Stimulated activated naive B cell treated with anti-CD40 and anti-IgM and Interleukin-4, amounts not matched to agents 10 μg/mL and 1 μg/mL and 100 μg/mL, for 72 hours (primary cell): ENCODE measurements around the gene SNX33.
"Not testable (repeated sequence)": the region's sequence is repeated elsewhere in the genome, so short reads cannot be mapped to it uniquely, and the experiment has no call there.

Source experiments
- ATAC-seq, 2 donors: fragments of 150-1000 bp; cut with Tn5 transposase; replicated peaks; 2 replicates each; pipeline ENCODE4 v1.10.0; 2021; ENCODE audit warnings: moderate library complexity in 1 of 2
- DNase-seq: peaks from one replicate; pipeline ENCODE4 v3.0.0; 2021
- H3K27ac Mint-ChIP-seq: one replicate; pipeline ENCODE4 v1.8.0; 2022; ENCODE audit warnings: mild to moderate bottlenecking, mixed read lengths
- H3K27me3 Mint-ChIP-seq, 2 donors: one replicate each; pipeline ENCODE4 v1.8.0; 2022; ENCODE audit warnings: mixed read lengths in 2 of 2
- H3K36me3 Mint-ChIP-seq, 2 donors: one replicate each; pipeline ENCODE4 v1.8.0; 2022; ENCODE audit warnings: mixed read lengths in 2 of 2, mild to moderate bottlenecking in 1 of 2
- H3K4me1 Mint-ChIP-seq, 2 donors: one replicate each; pipeline ENCODE4 v1.8.0; 2022; ENCODE audit warnings: mixed read lengths in 2 of 2, mild to moderate bottlenecking in 1 of 2
- H3K4me3 Mint-ChIP-seq, 2 donors: one replicate each; pipeline ENCODE4 v1.8.0; 2022; ENCODE audit warnings: mild to moderate bottlenecking in 2 of 2, mixed read lengths in 2 of 2, moderate library complexity in 1 of 2
- H3K9me3 Mint-ChIP-seq, 2 donors: one replicate each; pipeline ENCODE4 v1.8.0; 2022; ENCODE audit warnings: mixed read lengths in 2 of 2, mild to moderate bottlenecking in 1 of 2

The SNX33 gene

GRCh38 chr15:75677465-75678323, 30.0 kb downstream of the SNX33 start:
- peak; percentile 38 to 54 for ATAC-seq

GRCh38 chr15:75678324-75678690, 30.6 kb downstream of the SNX33 start:
- not testable (repeated sequence) for ATAC-seq, H3K36me3 Mint-ChIP-seq, H3K9me3 Mint-ChIP-seq, H3K27ac Mint-ChIP-seq, DNase-seq, H3K4me3 Mint-ChIP-seq, H3K27me3 Mint-ChIP-seq, H3K4me1 Mint-ChIP-seq

More at GRCh38 chr15:75677465-75678323, 30.0 kb downstream of the SNX33 start:
- no peaks in the 10 kb centered on the region for H3K9me3 Mint-ChIP-seq
- H3K27ac Mint-ChIP-seq: no peak overlapping the region
- H3K4me3 Mint-ChIP-seq: no peak overlapping the region
- H3K36me3 Mint-ChIP-seq: no peaks in the 10 kb centered on the region
- H3K27me3 Mint-ChIP-seq: no peaks in the 10 kb centered on the region
- DNase-seq: no peak
- H3K4me1 Mint-ChIP-seq: peaks cover 3 to 5% of the 10 kb centered on the region in 2 donors

DNA sequence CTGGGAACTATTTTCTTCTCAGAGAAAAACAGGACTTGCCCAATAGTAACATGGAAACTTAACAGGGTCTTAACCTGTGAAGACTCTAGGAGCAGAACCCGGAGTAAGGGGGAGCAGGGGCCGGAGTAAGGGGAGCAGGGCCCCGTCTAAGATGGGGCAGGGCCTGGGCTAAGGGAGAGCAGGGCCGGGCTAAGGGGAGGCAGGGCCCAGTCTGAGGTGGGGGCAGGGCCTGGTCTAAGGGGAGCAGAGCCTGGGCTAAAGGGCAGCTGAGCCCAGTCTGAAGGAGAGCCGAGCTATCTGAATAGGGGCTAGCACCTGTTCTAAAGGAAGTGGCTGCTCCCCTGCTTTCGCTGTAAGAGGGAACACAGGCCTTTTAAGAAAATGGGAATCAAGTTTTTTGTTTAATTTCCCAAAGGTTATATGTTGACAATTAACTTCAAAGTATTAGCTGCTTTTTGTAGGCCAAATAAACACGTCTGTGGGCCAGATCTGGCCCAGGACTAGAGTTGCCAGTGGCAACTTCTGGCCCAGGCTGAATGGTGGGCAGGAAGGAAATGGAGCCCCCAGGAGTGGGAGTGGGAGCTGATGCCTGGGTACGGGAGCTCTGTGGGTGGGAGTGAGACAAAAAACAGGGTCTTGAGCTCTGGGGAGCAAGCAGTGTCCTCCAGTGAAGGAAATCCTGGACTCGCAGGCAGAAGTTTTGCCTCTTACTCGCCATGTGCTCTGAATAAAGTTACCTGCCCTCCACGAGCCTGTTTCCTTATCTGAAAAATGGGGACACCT, 32.5 kb downstream of the SNX33 start:
- Mint-ChIP-seq H3K4me1 (peaks cover 3 to 5% of the 10 kb centered on the region in 2 donors), H3K27me3 (no peaks in the 10 kb centered on the region), H3K27ac (no peak overlapping the region), H3K36me3 (no peaks in the 10 kb centered on the region), H3K9me3 (no peaks in the 10 kb centered on the region), H3K4me3 (no peak overlapping the region)
- DNase-seq (no peak), ATAC-seq (no peak)

- H3K4me3 Mint-ChIP-seq: no peak overlapping the region
- no peaks in the 10 kb centered on the region for H3K36me3 Mint-ChIP-seq
- H3K27ac Mint-ChIP-seq: no peak overlapping the region
- DNase-seq: no peak
- no peaks in the 10 kb centered on the region for H3K27me3 Mint-ChIP-seq
- no peak for ATAC-seq
- H3K4me1 Mint-ChIP-seq: peaks cover 5 to 12% of the 10 kb centered on the region in 2 donors
- H3K9me3 Mint-ChIP-seq: no peaks in the 10 kb centered on the region
These were observed 34.7 kb downstream of the SNX33 start for GRCh38 chr15:75682181-75683135.

GRCh38 chr15:75683646-75684312, 36.1 kb downstream of the SNX33 start:
- H3K36me3 Mint-ChIP-seq, H3K27ac Mint-ChIP-seq, H3K27me3 Mint-ChIP-seq, H3K4me1 Mint-ChIP-seq, H3K9me3 Mint-ChIP-seq, H3K4me3 Mint-ChIP-seq: not testable (repeated sequence)
- DNase-seq (peak; percentile 55), ATAC-seq (peak; percentile 88 to 89)

DNA sequence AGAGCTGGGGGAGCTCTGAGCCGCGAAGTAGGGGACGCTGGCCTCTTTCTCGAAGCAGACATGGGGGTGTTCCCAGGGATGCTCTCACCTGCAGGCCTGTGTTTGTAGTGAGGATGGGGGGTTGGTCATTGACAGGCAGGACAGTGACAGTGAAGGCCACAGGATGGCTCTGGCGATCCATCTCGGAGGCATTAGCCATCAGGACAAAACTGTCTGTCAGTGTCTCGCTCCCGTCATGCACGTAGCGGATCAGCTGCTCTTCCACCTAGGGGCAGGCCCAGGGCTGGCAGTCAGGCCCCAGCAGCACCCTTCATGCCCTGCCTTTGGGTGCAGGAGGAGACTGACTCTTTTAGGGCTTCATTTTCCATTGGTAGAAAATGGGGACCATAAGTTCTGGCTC, 36.9 kb downstream of the SNX33 start:
- no peak overlapping the region for H3K27ac Mint-ChIP-seq
- H3K36me3 Mint-ChIP-seq: no peaks in the 10 kb centered on the region

GRCh38 chr15:75685195-75685594, 37.5 kb downstream of the SNX33 start:
- DNase-seq (no peak), ATAC-seq (no peak)
- Mint-ChIP-seq H3K36me3 (no peaks in the 10 kb centered on the region), H3K27me3 (peaks cover 6 to 8% of the 10 kb centered on the region in 2 donors), H3K9me3 (no peaks in the 10 kb centered on the region), H3K27ac (no peak overlapping the region), H3K4me3 (no peak overlapping the region), H3K4me1 (peaks cover 2 to 7% of the 10 kb centered on the region in 2 donors)

More for the DNA sequence above, 36.9 kb downstream of the SNX33 start:
- Mint-ChIP-seq H3K4me1 (peaks cover 2 to 7% of the 10 kb centered on the region in 2 donors), H3K4me3 (no peak overlapping the region), H3K27me3 (peaks cover 6 to 8% of the 10 kb centered on the region in 2 donors), H3K9me3 (no peaks in the 10 kb centered on the region)
- DNase-seq: no peak
- ATAC-seq: no peak

DNA sequence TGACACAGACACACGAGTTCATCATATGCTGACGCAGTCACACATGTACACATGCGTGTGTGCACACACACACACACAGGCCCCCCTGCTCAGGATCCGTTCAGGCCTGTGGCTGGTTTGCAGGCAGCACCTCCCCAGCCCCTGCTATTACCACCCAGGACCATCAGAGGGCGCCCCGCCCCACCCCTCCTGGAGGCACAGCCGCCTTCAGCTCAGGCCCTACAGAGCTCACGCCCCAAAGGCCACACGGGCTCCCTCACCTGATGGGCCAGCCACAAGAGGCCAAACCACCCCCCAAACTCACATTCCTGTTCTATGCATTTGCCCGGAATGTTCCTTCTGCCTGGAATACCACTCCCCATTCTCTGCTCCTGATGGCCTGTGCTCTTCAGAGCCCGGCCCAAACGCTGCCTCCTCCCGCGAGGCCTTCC, 38.5 kb downstream of the SNX33 start:
- not testable (repeated sequence) for H3K4me3 Mint-ChIP-seq, H3K27me3 Mint-ChIP-seq, H3K9me3 Mint-ChIP-seq, H3K27ac Mint-ChIP-seq, H3K36me3 Mint-ChIP-seq, H3K4me1 Mint-ChIP-seq
- ATAC-seq (peak; percentile 84 to 91), DNase-seq (peak; percentile 76)

- Mint-ChIP-seq H3K4me1 (peaks cover 7 to 14% of the 10 kb centered on the region in 2 donors), H3K36me3 (no peaks in the 10 kb centered on the region), H3K27ac (no peak overlapping the region), H3K4me3 (no peak overlapping the region), H3K9me3 (no peaks in the 10 kb centered on the region), H3K27me3 (peaks cover 8 to 10% of the 10 kb centered on the region in 2 donors)
- ATAC-seq (no peak), DNase-seq (no peak)
These were observed 40.0 kb downstream of the SNX33 start for GRCh38 chr15:75687486-75688277.

DNA sequence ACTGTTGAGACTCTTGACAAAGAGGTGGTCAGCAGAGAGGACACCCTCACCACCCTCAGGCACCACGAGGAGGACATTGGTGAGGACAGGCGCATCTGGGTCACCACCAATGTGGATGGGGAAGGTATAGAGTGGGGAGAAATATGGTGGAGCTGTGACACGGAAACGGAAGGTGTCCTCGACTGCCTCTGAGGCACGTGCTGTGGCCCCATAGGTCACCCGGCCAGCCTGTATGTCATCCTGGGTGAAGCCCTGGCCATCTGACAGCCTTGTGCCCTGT, 40.5 kb downstream of the SNX33 start:
- Mint-ChIP-seq H3K36me3 (no peaks in the 10 kb centered on the region), H3K27me3 (peaks cover 8 to 12% of the 10 kb centered on the region in 2 donors), H3K4me1 (peaks cover 12 to 19% of the 10 kb centered on the region in 2 donors), H3K4me3 (no peak overlapping the region), H3K27ac (no peak overlapping the region), H3K9me3 (no peaks in the 10 kb centered on the region)
- ATAC-seq: no peak
- no peak for DNase-seq

- DNase-seq (no peak), ATAC-seq (no peak)
- Mint-ChIP-seq H3K4me3 (no peak overlapping the region), H3K36me3 (no peaks in the 10 kb centered on the region), H3K27ac (no peak overlapping the region), H3K4me1 (peaks cover 18 to 25% of the 10 kb centered on the region in 2 donors), H3K9me3 (no peaks in the 10 kb centered on the region), H3K27me3 (peaks cover 8 to 12% of the 10 kb centered on the region in 2 donors)
These were observed 41.1 kb downstream of the SNX33 start for GRCh38 chr15:75688831-75689230.

DNA sequence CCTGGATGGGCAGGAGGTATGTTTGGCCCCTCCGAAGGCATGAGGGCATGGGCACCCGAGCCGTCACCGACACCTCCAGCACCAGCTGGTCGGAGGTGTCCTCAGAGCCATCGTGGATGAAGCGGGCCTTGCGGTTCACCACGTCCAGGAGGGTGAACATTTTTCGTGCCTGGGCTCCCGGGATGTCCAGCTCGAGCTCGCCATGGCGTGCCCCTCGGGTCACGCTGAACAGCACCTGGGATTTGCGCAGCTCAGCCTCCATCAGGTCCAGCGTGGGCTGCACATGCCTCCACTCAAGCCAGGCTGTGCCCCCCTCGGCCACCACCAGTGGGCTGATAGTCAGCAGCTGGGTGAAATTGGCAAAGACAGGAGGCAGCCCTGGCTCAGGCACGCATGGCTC, 41.7 kb downstream of the SNX33 start:
- Mint-ChIP-seq H3K4me1 (peaks cover 23 to 31% of the 10 kb centered on the region in 2 donors), H3K27me3 (peaks cover 8 to 12% of the 10 kb centered on the region in 2 donors)
- not testable (repeated sequence) for H3K4me3 Mint-ChIP-seq, H3K27ac Mint-ChIP-seq, H3K36me3 Mint-ChIP-seq, DNase-seq, H3K9me3 Mint-ChIP-seq, ATAC-seq

GRCh38 chr15:75692311-75692710, 44.6 kb downstream of the SNX33 start:
- H3K36me3 Mint-ChIP-seq, H3K9me3 Mint-ChIP-seq, ATAC-seq, H3K27ac Mint-ChIP-seq, DNase-seq: not testable (repeated sequence)
- peaks cover 46 to 53% of the 10 kb centered on the region in 2 donors for H3K4me1 Mint-ChIP-seq
- peaks cover 8 to 12% of the 10 kb centered on the region in 2 donors for H3K27me3 Mint-ChIP-seq
- peak overlapping the region; percentile 34 to 55 for H3K4me3 Mint-ChIP-seq
